ENCODE measurements around the gene IL36A. TPM values are rescaled to one million over a fixed set of nuclear protein-coding genes. Genes with fewer than 3 reads are reported as not detected.

The IL36A gene
- total RNA-seq, 2 donors from 2014 or later, result not detected

GRCh38 chr2:113052396-113052917, 47.2 kb downstream of the IL36A start, which contains the start of gene IL36B:
TSS of gene IL36B (minus strand) at chr2:113052867.
- H3K9me3 ChIP-seq, result no peaks in the 10 kb centered on the region
- no peak for TF ChIP-seq CTCF (IDR thresholded peaks at IDR 0.05)
- ATAC-seq (ENCODE audit: insufficient number of reproducible peaks, low FRiP score, low read depth), result no peak
- no peaks in the 10 kb centered on the region for H3K27me3 ChIP-seq (replicated peaks; ENCODE audit: insufficient read depth)
- DNase-seq (ENCODE audit: low spot score), result no peak
- no peak within 1 kb of the TSS for H3K4me3 ChIP-seq
- H3K27ac ChIP-seq, result no peak within 1 kb of the TSS
- H3K36me3 ChIP-seq, result no peaks in the 10 kb centered on the region
- H3K4me1 ChIP-seq (ENCODE audit: control insufficient read depth in 1 of 2, low read depth in 2 of 2), result no peaks in the 10 kb centered on the region

GRCh38 chr2:113053666-113054065, 48.4 kb downstream of the IL36A start:
- TF ChIP-seq CTCF (IDR thresholded peaks at IDR 0.05), result no peak
- Histone ChIP-seq H3K9me3 (no peaks in the 10 kb centered on the region), H3K4me1 (ENCODE audit: control insufficient read depth in 1 of 2, low read depth in 2 of 2) (no peaks in the 10 kb centered on the region), H3K4me3 (no peak overlapping the region), H3K27me3 (replicated peaks; ENCODE audit: insufficient read depth) (no peaks in the 10 kb centered on the region), H3K36me3 (no peaks in the 10 kb centered on the region), H3K27ac (no peak overlapping the region)
- ATAC-seq (ENCODE audit: insufficient number of reproducible peaks, low FRiP score, low read depth), result no peak
- no peak for DNase-seq (ENCODE audit: low spot score)

- Histone ChIP-seq H3K9me3 (no peaks in the 10 kb centered on the region), H3K4me3 (no peak overlapping the region), H3K27ac (no peak overlapping the region), H3K36me3 (no peaks in the 10 kb centered on the region), H3K27me3 (replicated peaks; ENCODE audit: insufficient read depth) (no peaks in the 10 kb centered on the region), H3K4me1 (ENCODE audit: control insufficient read depth in 1 of 2, low read depth in 2 of 2) (no peaks in the 10 kb centered on the region)
- DNase-seq (ENCODE audit: low spot score), result no peak
- ATAC-seq (ENCODE audit: insufficient number of reproducible peaks, low FRiP score, low read depth), result no peak
- TF ChIP-seq CTCF (IDR thresholded peaks at IDR 0.05), result no peak
Observed at GRCh38 chr2:113054066-113054465, 48.8 kb downstream of the IL36A start.

GRCh38 chr2:113056521-113056920, 51.3 kb downstream of the IL36A start:
- Histone ChIP-seq H3K36me3 (no peaks in the 10 kb centered on the region), H3K4me1 (ENCODE audit: control insufficient read depth in 1 of 2, low read depth in 2 of 2) (no peaks in the 10 kb centered on the region), H3K4me3 (no peak overlapping the region), H3K27ac (no peak overlapping the region), H3K27me3 (replicated peaks; ENCODE audit: insufficient read depth) (no peaks in the 10 kb centered on the region), H3K9me3 (no peaks in the 10 kb centered on the region)
- no peak for ATAC-seq (ENCODE audit: insufficient number of reproducible peaks, low FRiP score, low read depth)
- TF ChIP-seq CTCF (IDR thresholded peaks at IDR 0.05), result no peak
- DNase-seq (ENCODE audit: low spot score), result no peak

GRCh38 chr2:113057117-113057516, 51.9 kb downstream of the IL36A start:
- no peak for ATAC-seq (ENCODE audit: insufficient number of reproducible peaks, low FRiP score, low read depth)

More at GRCh38 chr2:113057117-113057516, 51.9 kb downstream of the IL36A start:
- no peaks in the 10 kb centered on the region for H3K4me1 ChIP-seq (ENCODE audit: control insufficient read depth in 1 of 2, low read depth in 2 of 2)
- H3K27ac ChIP-seq, result no peak overlapping the region
- no peak for TF ChIP-seq CTCF (IDR thresholded peaks at IDR 0.05)
- H3K27me3 ChIP-seq (replicated peaks; ENCODE audit: insufficient read depth), result no peaks in the 10 kb centered on the region
- DNase-seq (ENCODE audit: low spot score), result no peak
- H3K4me3 ChIP-seq, result no peak overlapping the region
- no peaks in the 10 kb centered on the region for H3K36me3 ChIP-seq
- H3K9me3 ChIP-seq, result no peaks in the 10 kb centered on the region

Other genes starting within 250 kb of the IL36A start
- gene CKAP2L, start 240.8 kb upstream of the IL36A start, total RNA-seq, result 1 to 10 TPM in 1 of 2 donors, not detected in 1; 1.3 TPM
- gene IL1A, start 221.0 kb upstream of the IL36A start, total RNA-seq, result under 1 TPM in 1 of 2 donors, not detected in 1; 0.56 TPM
- gene IL1B, start 168.7 kb upstream of the IL36A start, total RNA-seq, result 1 to 10 TPM; 4.0 to 6.2 TPM
- not detected for gene IL37, start 94.3 kb upstream of the IL36A start, total RNA-seq
- gene IL36G, start 27.5 kb upstream of the IL36A start, total RNA-seq, result not detected
- gene IL36B, start 47.4 kb downstream of the IL36A start, total RNA-seq, result not detected
- not detected for gene IL36RN, start 53.7 kb downstream of the IL36A start, total RNA-seq
- gene IL1F10, start 62.5 kb downstream of the IL36A start, total RNA-seq, result not detected
- 1 to 10 TPM; 1.6 to 8.6 TPM for gene IL1RN, start 122.1 kb downstream of the IL36A start, total RNA-seq
- gene PSD4, start 168.5 kb downstream of the IL36A start, total RNA-seq, result 10 to 100 TPM; 13.1 to 16.9 TPM